Epithelial cell of esophagus (primary cell): ENCODE data around the gene FAM187B.

Source experiments
- DNase-seq: peaks from one replicate; pipeline ENCODE4 v3.0.0; 2010; ENCODE audit warnings: low read depth
- H3K4me3 ChIP-seq: 2 replicates; pipeline ENCODE4 v1.5.1; 2011; ENCODE audit warnings: mild to moderate bottlenecking, low read length, control low read depth
- TF ChIP-seq, protein P1 (sequence below): IDR thresholded peaks from 2 replicates; pipeline ENCODE4 v1.5.1; 2011; ENCODE audit warnings: low read depth, mild to moderate bottlenecking, low read length, control low read depth, inconsistent platforms; ENCODE audit not compliant: insufficient read depth; ENCODE audit errors: missing control alignments

FAM187B gene

DNA sequence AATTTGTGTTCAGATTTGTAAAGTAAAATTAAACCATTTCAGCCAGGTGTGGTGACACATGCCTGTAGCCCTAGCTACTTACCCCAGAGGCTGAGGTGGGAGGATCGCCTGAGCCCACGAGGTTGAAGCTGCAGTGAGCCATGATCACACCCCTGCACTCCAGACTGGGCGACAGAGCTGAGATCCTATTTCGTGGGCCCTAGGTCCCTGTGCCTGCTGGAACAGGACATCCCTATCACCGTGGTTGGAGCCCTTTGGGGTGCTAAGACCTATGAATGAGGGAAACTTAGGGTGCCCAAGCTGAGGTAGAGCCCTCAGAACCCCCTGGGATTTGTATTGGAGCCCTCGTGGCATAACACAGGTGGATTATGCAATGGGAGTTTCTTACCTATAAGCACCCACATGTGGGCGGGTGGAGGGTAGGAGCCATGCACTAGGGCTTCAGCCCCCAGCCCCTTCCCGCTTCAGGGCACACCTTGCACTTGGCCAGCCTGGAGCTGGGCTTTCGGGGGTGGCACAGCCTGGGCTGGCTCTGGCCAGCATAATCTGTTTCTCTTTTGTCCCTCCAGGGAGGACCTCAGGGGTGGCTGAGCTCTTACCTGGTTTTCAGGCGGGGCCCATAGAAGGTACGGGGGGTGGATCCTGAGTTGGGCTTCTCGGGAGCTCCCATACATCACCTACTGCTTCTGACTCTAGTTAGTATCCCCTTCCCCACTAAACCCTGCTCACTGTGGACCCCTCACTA, 33.0 kb upstream of the FAM187B start:
- no peak overlapping the region for H3K4me3 ChIP-seq
- DNase-seq = no peak
- TF ChIP-seq, protein P1, sequence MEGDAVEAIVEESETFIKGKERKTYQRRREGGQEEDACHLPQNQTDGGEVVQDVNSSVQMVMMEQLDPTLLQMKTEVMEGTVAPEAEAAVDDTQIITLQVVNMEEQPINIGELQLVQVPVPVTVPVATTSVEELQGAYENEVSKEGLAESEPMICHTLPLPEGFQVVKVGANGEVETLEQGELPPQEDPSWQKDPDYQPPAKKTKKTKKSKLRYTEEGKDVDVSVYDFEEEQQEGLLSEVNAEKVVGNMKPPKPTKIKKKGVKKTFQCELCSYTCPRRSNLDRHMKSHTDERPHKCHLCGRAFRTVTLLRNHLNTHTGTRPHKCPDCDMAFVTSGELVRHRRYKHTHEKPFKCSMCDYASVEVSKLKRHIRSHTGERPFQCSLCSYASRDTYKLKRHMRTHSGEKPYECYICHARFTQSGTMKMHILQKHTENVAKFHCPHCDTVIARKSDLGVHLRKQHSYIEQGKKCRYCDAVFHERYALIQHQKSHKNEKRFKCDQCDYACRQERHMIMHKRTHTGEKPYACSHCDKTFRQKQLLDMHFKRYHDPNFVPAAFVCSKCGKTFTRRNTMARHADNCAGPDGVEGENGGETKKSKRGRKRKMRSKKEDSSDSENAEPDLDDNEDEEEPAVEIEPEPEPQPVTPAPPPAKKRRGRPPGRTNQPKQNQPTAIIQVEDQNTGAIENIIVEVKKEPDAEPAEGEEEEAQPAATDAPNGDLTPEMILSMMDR = no peak

DNA sequence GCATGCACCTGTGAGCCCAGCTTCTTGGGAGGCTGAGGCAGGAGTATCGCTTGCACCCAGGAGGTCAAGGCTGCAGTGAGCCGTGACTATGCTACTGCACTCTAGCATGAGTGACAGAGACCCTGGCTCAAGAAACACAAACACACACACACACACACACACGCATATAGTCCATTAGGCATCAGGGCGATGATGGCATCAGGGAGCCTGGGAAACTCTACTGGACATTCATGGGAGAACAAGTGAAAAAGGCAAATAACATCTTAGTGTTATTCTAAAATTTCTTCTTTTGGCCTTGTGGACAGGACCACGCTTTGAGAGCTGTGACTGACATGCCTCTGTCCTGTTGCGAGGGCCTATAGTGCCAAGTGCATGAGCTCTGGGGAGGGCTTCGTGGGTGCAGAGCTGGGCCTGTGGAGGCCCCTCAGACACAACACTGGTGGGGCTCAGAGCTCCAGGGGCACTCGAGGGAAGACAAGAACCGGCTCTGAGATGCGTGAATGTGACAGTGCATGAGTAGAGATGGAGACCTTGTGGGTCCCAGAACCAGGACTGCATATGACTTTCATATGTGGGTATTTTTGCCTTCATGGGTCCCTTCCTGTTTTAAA, 32.3 kb upstream of the FAM187B start:
- no peak for DNase-seq

DNA sequence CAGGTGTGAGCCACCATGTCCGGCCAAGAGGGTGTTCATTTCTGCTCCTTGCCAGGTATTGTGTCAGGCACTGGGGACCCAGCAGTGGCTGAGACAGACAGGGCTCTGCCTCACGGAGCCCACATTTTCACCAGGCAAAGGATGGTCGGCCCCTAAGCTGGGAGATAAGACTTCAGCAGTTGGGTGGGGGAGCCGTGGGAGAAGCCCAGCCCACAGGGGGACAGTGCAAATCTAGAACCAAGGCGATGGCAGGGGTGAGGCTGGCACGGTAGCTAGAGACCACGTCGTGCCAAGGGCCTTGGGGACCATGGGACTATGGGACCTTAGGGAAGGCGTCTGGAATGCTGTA, 28.5 kb upstream of the FAM187B start:
- no peak overlapping the region for H3K4me3 ChIP-seq
- no peak for DNase-seq
- TF ChIP-seq, protein P1 = no peak

More for the DNA sequence above, 32.3 kb upstream of the FAM187B start:
- H3K4me3 ChIP-seq = no peak overlapping the region
- TF ChIP-seq, protein P1 = no peak

DNA sequence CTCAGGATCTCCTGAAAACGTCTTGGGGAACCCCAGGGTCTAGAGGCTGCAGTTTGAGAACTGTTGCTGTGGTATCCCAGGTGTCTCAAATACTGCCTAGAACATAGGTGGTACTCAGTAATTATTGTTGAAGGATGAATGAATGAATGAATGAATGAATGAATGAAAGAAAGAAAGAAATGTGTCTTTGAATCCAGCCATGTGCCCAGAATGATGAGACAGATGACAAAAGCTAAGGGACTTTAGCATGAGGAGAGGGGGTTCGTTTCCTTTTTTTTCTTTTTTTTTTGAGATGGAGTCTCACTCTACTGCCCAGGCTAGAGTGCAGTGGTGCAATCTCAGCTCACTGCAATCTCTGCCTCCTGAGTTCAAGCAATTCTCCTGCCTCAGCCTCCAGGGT, 28.0 kb upstream of the FAM187B start:
- TF ChIP-seq, protein P1 = no peak
- H3K4me3 ChIP-seq = no peak overlapping the region
- DNase-seq = no peak

DNA sequence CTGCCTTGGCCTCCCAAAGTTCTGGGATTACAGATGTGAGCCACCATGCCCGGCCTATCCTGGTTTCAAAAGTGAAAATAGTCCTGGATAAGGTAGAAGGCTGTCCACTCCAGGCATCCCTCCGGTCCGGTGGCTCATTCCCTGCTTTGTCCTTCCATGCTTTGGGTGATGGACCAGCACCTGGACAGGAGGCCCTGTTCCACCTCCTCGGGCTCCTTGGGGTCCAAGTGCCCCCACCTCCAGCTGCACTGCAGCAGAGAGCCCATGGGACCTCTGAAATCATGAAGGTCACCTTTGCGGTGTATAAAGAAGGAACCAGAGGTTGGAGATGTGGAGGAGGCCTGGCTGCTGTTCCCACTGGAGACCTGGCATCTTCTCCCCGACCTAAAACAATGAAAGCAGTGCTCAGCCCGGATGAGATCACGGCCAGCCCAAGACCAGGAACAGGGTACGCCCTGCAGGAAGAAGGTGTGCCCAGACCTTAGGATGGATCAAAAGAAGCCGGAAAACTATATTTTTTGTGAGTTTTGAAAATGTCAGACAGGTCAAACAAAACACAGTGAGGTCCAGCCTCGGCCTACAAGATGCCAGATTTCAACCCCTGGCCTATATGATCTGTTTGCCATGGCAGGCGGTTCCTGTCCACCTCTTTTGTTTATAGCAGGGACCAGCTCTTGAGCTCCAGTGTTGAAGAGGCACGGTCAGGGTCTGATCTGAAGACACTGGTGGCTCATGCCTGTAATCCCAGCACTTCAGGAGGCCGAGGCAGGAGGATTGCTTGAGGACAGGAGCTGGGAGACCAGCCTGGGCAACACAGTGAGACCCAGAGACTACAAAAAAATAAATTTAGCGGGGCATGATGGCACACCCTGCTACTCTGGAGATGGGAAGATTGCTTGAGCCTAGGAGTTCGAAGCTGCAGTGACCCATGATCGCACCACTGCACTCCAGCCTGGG, 26.1 kb upstream of the FAM187B start:
- no peak for DNase-seq
- TF ChIP-seq, protein P1 = no peak
- no peak overlapping the region for H3K4me3 ChIP-seq

DNA sequence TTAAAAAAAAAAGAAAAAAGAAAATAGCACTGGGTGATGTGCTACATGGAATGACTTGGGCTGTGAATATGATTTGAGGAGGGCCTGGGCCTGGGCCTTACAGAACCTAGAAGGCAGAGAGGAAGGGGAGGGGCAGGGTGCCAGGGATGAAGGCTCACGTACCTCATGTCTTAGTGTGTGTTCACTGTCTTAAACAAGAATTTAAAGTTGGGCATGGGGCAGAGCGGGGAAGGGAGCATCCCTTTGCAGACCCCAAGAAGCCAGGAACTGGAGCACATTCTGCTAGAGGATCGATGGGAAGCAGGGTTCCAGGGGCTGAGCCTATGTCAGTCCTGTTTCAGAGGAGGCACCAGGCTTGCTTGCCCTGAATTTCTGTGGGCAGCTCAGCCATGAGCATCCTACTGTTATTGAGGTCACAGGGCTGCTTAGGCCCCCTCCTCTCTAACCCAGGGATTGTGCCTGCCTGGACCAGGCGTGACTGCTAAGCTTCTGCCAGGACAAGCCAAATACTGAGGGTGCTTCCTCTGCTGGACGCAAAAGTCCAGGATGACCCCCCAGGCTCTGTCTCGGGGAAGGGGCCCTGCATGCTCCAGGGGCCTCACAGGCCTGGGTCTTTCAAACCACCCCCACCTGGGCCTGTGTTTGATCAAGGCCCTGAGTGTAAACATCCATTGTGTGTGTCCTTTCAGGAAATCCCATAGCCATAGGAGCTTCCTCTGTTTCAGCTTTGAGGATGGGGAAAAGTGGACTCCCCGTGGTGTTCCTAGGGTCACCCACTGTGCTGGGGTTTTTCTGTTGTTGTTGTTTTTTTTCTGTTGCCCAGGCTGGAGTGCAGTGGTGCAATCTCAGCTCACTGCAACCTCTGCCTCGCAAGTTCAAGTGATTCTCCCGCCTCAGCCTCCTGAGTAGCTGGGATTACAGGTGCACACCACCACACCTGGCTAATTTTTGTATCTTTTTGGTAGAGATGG, 25.1 kb upstream of the FAM187B start:
- TF ChIP-seq, protein P1 = no peak
- no peak for DNase-seq
- no peak overlapping the region for H3K4me3 ChIP-seq
